Astrocyte of the spinal cord (primary cell): Measurements from ENCODE around the gene MAF.

Source experiments
- DNase-seq: peaks from one replicate; pipeline ENCODE4 v3.0.0; 2011; ENCODE audit warnings: low read depth, low spot score
- H3K4me3 ChIP-seq: 2 replicates; pipeline ENCODE4 v1.5.1; 2011; ENCODE audit warnings: low read depth, mild to moderate bottlenecking, low read length, moderate library complexity
- in situ Hi-C: cut with HindIII; loops from 2 replicates; pipeline ENCODE4 v1.10.0; 2017; ENCODE audit warnings: low sequenced_read_pairs
- TF ChIP-seq, protein P1 (sequence below): IDR thresholded peaks from 2 replicates; pipeline ENCODE4 v1.5.1; 2012; ENCODE audit warnings: low read depth, mild to moderate bottlenecking, low read length, inconsistent platforms

Gene MAF

DNA sequence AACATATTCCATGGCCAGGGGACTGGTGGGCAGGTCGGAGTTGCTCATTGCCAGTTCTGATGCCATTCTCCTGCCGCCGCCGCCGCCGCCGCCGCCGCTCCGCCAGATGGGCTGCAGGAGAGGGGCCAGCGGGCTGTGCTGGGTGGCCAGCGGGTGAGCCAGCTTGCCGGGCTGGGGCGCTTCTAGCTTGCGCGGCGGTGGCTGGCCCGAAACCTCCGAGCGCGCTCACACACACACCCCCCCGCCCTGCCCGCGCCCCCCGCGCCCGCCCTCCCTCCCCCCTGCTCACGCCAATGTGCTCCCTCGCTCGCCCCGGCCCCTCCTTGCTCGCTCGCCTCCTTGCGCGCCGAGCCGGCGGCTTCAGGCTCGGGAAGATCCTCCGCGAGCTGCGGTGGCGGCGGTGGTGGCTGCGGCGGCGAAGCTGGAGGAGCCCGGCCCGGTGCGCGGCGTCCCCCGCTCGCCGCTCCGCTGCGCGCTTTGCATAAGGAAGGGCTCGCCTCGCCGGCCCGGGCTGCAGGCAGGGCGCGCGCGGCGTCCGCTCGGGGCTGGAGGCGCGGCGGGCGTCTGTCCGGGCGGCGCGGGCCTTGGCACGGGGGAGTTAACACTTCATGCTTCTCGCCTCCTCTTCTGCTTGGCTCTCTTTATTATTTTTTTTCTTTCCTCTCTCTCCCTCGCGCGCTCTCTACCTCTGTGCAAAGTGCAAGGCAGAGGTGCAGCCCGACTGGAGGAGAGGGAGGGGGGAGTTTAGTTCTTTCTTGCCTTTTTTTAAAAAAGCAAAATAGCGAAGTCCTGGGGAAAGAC is 500 bp downstream of the MAF start:
- peak; percentile 42 for DNase-seq
- TF ChIP-seq, protein P1, sequence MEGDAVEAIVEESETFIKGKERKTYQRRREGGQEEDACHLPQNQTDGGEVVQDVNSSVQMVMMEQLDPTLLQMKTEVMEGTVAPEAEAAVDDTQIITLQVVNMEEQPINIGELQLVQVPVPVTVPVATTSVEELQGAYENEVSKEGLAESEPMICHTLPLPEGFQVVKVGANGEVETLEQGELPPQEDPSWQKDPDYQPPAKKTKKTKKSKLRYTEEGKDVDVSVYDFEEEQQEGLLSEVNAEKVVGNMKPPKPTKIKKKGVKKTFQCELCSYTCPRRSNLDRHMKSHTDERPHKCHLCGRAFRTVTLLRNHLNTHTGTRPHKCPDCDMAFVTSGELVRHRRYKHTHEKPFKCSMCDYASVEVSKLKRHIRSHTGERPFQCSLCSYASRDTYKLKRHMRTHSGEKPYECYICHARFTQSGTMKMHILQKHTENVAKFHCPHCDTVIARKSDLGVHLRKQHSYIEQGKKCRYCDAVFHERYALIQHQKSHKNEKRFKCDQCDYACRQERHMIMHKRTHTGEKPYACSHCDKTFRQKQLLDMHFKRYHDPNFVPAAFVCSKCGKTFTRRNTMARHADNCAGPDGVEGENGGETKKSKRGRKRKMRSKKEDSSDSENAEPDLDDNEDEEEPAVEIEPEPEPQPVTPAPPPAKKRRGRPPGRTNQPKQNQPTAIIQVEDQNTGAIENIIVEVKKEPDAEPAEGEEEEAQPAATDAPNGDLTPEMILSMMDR, result no peak
- peak overlapping the region; percentile 61 for H3K4me3 ChIP-seq
- in situ Hi-C loops, result no loop called here

DNA sequence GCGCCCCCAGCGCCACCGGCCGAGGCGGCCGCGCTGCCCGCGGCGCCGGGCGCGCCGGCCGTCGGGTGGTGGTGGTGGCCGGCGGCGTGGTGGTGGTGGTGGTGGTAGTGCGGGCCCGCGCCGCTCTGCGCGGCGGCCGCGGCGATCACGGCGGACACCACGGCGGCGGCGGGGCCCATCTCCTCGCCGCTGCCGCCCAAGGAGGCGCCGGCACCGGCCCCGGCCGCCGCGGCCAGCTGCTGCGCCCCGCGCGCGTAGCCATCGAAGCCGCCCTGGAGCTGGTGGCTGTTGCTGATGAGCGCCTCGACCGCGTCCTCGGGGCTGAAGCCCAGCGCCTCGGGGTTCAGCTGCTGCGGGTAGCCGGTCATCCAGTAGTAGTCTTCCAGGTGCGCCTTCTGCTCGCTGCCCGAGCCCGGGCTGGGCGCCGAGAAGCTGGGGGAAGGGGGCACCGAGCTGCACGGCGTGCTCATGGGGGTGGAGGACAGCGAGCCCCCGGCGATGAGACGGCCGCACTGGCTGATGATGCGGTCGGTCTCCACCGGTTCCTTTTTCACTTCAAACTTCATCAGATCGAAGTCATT is 1.2 kb downstream of the MAF start:
- TF ChIP-seq, protein P1, result no peak
- DNase-seq, result no peak
- peak overlapping the region; percentile 61 for H3K4me3 ChIP-seq
- in situ Hi-C loops, result no loop called here

DNA sequence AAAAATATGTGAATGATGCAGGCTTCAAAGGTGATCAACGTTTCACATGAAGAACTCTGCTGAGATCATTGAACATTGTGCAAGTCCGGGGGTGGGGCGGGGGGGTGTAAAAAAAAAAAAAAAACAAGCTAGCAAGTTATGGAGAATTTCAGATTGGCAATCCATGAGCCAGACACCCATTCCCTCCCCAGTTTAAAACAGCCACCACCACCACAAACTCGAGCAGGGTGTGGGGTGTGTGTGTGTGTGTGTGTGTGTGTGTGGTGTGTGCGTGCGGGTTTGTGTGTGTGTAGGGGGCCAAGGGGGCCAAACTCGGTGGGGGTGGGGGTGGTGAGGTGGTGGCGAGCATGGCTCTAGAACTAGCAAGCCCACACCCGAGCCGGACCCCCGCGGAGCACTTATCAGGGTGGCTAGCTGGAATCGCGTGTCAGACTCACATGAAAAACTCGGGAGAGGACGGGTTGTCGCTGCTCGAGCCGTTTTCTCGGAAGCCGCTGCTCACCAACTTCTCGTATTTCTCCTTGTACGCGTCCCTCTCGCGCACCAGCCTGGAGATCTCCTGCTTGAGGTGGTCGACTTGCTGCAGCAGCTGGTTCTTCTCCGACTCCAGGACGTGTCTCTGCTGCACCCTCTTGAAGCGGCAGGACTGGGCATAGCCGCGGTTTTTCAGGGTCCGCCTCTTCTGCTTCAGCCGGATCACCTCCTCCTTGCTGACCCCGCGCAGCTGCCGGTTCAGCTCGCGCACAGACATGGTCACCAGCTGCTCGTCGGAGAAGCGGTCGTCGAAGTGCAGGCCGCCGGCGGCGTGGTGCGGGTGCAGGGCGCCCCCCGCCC is 2.0 kb downstream of the MAF start:
- DNase-seq, result peak; percentile 52
- in situ Hi-C loops, result no loop called here
- TF ChIP-seq, protein P1, result peak; percentile 8
- peak overlapping the region; percentile 50 for H3K4me3 ChIP-seq

DNA sequence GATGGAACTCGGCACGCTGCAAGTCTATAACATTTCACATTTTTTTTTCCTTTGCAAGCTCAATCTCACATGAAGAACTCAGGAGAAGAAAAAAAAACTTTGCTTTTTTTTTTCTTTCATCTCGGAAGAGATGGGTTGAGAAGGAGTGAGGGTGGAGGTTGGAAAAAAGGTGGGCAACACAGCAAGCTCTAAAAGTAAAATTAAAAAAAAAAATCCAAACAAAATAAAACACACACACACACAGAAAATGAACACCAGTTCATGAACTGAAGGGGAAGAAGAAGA is 2.5 kb downstream of the MAF start:
- peak overlapping the region; percentile 50 for H3K4me3 ChIP-seq
- no peak for DNase-seq
- TF ChIP-seq, protein P1, result no peak
- in situ Hi-C loops, result no loop called here

DNA sequence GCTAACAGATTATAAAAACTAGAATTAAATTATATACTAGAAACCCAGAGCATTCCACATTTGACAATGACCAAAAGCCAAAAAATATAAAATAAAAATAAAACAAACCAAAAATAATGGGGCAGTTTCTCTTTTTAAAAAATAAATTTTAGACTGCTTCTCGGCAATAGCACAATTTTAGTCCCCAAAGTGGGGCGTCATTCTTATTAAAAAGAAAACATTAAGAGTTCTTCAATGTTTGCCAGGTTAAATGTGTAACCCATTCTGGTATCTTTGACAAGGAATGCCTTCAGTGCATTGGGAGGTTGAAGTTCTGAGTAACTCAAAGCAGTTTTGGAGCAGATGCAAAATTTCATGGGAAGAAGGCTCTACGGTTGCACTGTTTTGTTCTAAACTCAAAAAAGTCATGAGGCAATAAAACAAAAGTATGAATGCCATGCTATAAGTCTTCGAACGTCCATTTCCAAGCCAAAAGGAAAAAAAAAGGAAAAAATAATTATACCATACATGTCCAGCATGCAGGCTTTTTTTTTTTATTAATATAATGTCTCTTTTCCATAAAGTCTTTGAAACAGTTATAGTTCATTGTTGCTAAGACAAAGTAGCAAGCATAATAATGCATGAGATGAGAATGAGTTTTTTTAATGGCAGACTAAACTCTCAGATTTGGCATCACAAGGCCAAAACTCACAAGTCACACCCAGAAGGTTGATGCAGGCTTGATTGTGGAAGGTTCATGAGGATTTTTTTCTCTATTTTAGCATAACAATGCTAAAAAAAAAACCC is 3.1 kb downstream of the MAF start:
- TF ChIP-seq, protein P1, result no peak
- peak overlapping the region; percentile 50 for H3K4me3 ChIP-seq
- no peak for DNase-seq
- in situ Hi-C loops, result no loop called here

DNA sequence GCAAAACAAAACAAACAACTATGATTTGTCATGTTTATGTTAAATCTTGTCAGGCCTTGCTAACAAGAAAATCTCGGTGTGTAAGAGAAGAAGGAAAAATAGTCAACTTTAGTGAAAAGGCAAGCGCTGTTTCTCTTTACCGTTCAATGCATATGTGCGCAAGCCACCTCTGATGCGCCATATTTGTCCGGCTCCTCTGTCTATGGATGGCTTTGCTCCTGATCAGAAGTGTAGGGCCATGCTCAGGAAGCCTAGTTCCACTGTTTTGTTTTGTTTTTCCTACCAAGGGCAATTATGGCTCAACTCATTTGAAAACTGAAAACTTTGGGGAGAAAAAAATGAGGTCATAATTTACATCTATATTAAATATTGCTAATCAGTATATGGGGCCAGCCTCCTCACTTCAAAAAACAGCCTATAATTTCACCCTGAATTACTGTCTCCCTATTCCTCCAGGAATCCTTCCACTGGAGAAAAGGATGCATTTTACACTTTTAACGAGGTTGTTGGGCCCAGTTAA is 4.5 kb downstream of the MAF start:
- TF ChIP-seq, protein P1, result no peak
- H3K4me3 ChIP-seq, result no peak overlapping the region
- DNase-seq, result no peak
- in situ Hi-C loops, result no loop called here
